Activated CD4-positive, alpha-beta memory T cell treated with anti-CD3 and anti-CD28 coated beads for 36 hours (primary cell): Measurements from ENCODE around the gene OR10A3. TPM values are rescaled to one million over a fixed set of nuclear protein-coding genes. Genes with fewer than 3 reads are reported as not detected.

Experiments used
- CTCF ChIA-PET: fragments of 350-600 bp; sonication (Branson Sonifier 250); formaldehyde crosslinking; loops from one replicate; lab custom pipeline; 2021; ENCODE audit warnings: antibody characterized with exemption, inconsistent platforms; lab: Charles Lee
- POLR2A ChIA-PET: fragments of 350-600 bp; sonication (Branson Sonifier 250); formaldehyde crosslinking; loops from one replicate; lab custom pipeline; 2021; ENCODE audit warnings: antibody characterized with exemption; lab: Charles Lee
- DNase-seq: peaks from one replicate; pipeline ENCODE4 v3.0.0-alpha.2; 2020
- H3K27ac Mint-ChIP-seq: one replicate; pipeline ENCODE4 v1.8.0; 2021; ENCODE audit warnings: mixed read lengths
- H3K27me3 Mint-ChIP-seq: one replicate; pipeline ENCODE4 v1.8.0; 2021; ENCODE audit warnings: mixed read lengths
- H3K36me3 Mint-ChIP-seq: one replicate; pipeline ENCODE4 v1.8.0; 2021; ENCODE audit warnings: mixed read lengths
- H3K4me1 Mint-ChIP-seq: one replicate; pipeline ENCODE4 v1.8.0; 2021; ENCODE audit warnings: low read depth, mixed read lengths
- H3K4me3 Mint-ChIP-seq: one replicate; pipeline ENCODE4 v1.8.0; 2021; ENCODE audit warnings: mild to moderate bottlenecking, mixed read lengths
- H3K9me3 Mint-ChIP-seq: one replicate; pipeline ENCODE4 v1.8.0; 2021; ENCODE audit warnings: mixed read lengths
- intact Hi-C: fragments of 100-400 bp; cut with micrococcal nuclease; formaldehyde crosslinking; loops from one replicate; pipeline ENCODE4 v1.15.1; 2023
- total RNA-seq, 2 experiments: library from RNA; stranded (reverse); gene quantifications; one replicate each; pipeline ENCODE4 v1.2.3, GENCODE V29; 2021

The OR10A3 gene
- total RNA-seq, 2 experiments from 2014 or later, result not detected

GRCh38 chr11:7969756-7970646, 28.5 kb upstream of the OR10A3 start:
- Mint-ChIP-seq H3K4me3 (no peak overlapping the region), H3K36me3 (no peaks in the 10 kb centered on the region), H3K9me3 (no peaks in the 10 kb centered on the region), H3K4me1 (no peaks in the 10 kb centered on the region), H3K27me3 (peaks cover 4% of the 10 kb centered on the region), H3K27ac (no peak overlapping the region)
- CTCF ChIA-PET, result interaction anchor here (1.9 kb wide), 1 partner anchor 36 kb away, joined by 5 read pairs; no protein-coding TSS in a partner anchor
- no peak for DNase-seq
- intact Hi-C loops, result no loop called here
- POLR2A ChIA-PET, result no interaction called here

GRCh38 chr11:7968686-7969085, 27.2 kb upstream of the OR10A3 start:
- ChIA-PET POLR2A (no interaction called here), CTCF (interaction anchor here (0.8 kb wide), 1 partner anchor 18 kb away, joined by 3 read pairs; no protein-coding TSS in a partner anchor)
- no peak for DNase-seq
- Mint-ChIP-seq H3K27ac (no peak overlapping the region), H3K4me3 (no peak overlapping the region), H3K4me1 (no peaks in the 10 kb centered on the region), H3K9me3 (no peaks in the 10 kb centered on the region), H3K27me3 (peaks cover 4% of the 10 kb centered on the region), H3K36me3 (no peaks in the 10 kb centered on the region)
- intact Hi-C loops, result no loop called here

- DNase-seq, result no peak
- Mint-ChIP-seq H3K36me3 (no peaks in the 10 kb centered on the region), H3K9me3 (no peaks in the 10 kb centered on the region), H3K27me3 (peaks cover 4% of the 10 kb centered on the region), H3K4me3 (no peak overlapping the region), H3K4me1 (no peaks in the 10 kb centered on the region), H3K27ac (no peak overlapping the region)
- ChIA-PET POLR2A (no interaction called here), CTCF (interaction anchor here (0.8 kb wide), 1 partner anchor 19 kb away, joined by 3 read pairs; no protein-coding TSS in a partner anchor)
- intact Hi-C loops, result no loop called here
Observed at GRCh38 chr11:7967826-7968225, 26.3 kb upstream of the OR10A3 start.

GRCh38 chr11:7967097-7967496, 25.6 kb upstream of the OR10A3 start:
- intact Hi-C loops, result no loop called here
- Mint-ChIP-seq H3K27me3 (peaks cover 4% of the 10 kb centered on the region), H3K9me3 (no peaks in the 10 kb centered on the region), H3K36me3 (no peaks in the 10 kb centered on the region), H3K4me3 (no peak overlapping the region), H3K27ac (no peak overlapping the region), H3K4me1 (no peaks in the 10 kb centered on the region)
- ChIA-PET POLR2A (no interaction called here), CTCF (no interaction called here)
- no peak for DNase-seq

- Mint-ChIP-seq H3K27me3 (peaks cover 9% of the 10 kb centered on the region), H3K9me3 (no peaks in the 10 kb centered on the region), H3K36me3 (no peaks in the 10 kb centered on the region), H3K4me1 (no peaks in the 10 kb centered on the region), H3K4me3 (no peak within 1 kb of the TSS), H3K27ac (no peak within 1 kb of the TSS)
- intact Hi-C loops, result no loop called here
- CTCF ChIA-PET, result no interaction called here
- POLR2A ChIA-PET, result no interaction called here
- no peak for DNase-seq
Observed at GRCh38 chr11:7965386-7965785, 23.9 kb upstream of the OR10A3 start, which contains the start of gene NLRP10. Gene NLRP10 (minus strand): TSS chr11:7965447. CDS start chr11:7963495, 1,952 bp downstream.

GRCh38 chr11:7964873-7965272, 23.4 kb upstream of the OR10A3 start:
- no peaks in the 10 kb centered on the region for H3K9me3 Mint-ChIP-seq
- intact Hi-C loops, result no loop called here
- H3K27ac Mint-ChIP-seq, result no peak overlapping the region
- no peaks in the 10 kb centered on the region for H3K36me3 Mint-ChIP-seq
- H3K4me1 Mint-ChIP-seq, result no peaks in the 10 kb centered on the region
- ChIA-PET POLR2A (no interaction called here), CTCF (no interaction called here)
- peaks cover 9% of the 10 kb centered on the region for H3K27me3 Mint-ChIP-seq
- H3K4me3 Mint-ChIP-seq, result no peak overlapping the region
- DNase-seq, result no peak

- DNase-seq, result no peak
- Mint-ChIP-seq H3K4me1 (no peaks in the 10 kb centered on the region), H3K36me3 (no peaks in the 10 kb centered on the region), H3K27me3 (peaks cover 9% of the 10 kb centered on the region), H3K9me3 (no peaks in the 10 kb centered on the region), H3K4me3 (no peak overlapping the region), H3K27ac (no peak overlapping the region)
- CTCF ChIA-PET, result no interaction called here
- POLR2A ChIA-PET, result no interaction called here
- intact Hi-C loops, result no loop called here
Observed at GRCh38 chr11:7964261-7964660, 22.8 kb upstream of the OR10A3 start.

GRCh38 chr11:7955191-7955590, 13.7 kb upstream of the OR10A3 start:
- CTCF ChIA-PET, result no interaction called here

GRCh38 chr11:7949934-7950333, 8.4 kb upstream of the OR10A3 start:
- ChIA-PET POLR2A (no interaction called here), CTCF (no interaction called here)
- Mint-ChIP-seq H3K4me3 (no peak overlapping the region), H3K27me3 (peaks cover 16% of the 10 kb centered on the region), H3K9me3 (no peaks in the 10 kb centered on the region), H3K27ac (no peak overlapping the region), H3K4me1 (no peaks in the 10 kb centered on the region), H3K36me3 (no peaks in the 10 kb centered on the region)
- DNase-seq, result no peak
- intact Hi-C loops, result no loop called here

More at GRCh38 chr11:7955191-7955590, 13.7 kb upstream of the OR10A3 start:
- no peaks in the 10 kb centered on the region for H3K4me1 Mint-ChIP-seq
- no peak overlapping the region for H3K27ac Mint-ChIP-seq
- DNase-seq, result no peak
- H3K36me3 Mint-ChIP-seq, result no peaks in the 10 kb centered on the region
- H3K9me3 Mint-ChIP-seq, result no peaks in the 10 kb centered on the region
- no peak overlapping the region for H3K4me3 Mint-ChIP-seq
- intact Hi-C loops, result no loop called here
- POLR2A ChIA-PET, result no interaction called here
- peaks cover 8% of the 10 kb centered on the region for H3K27me3 Mint-ChIP-seq

- ChIA-PET POLR2A (no interaction called here), CTCF (no interaction called here)
- no peak overlapping the region for H3K27ac Mint-ChIP-seq
- peaks cover 13% of the 10 kb centered on the region for H3K27me3 Mint-ChIP-seq
- H3K9me3 Mint-ChIP-seq, result peaks cover 25% of the 10 kb centered on the region
- intact Hi-C loops, result no loop called here
- no peak overlapping the region for H3K4me3 Mint-ChIP-seq
- no peaks in the 10 kb centered on the region for H3K4me1 Mint-ChIP-seq
- H3K36me3 Mint-ChIP-seq, result no peaks in the 10 kb centered on the region
- no peak for DNase-seq
Observed at GRCh38 chr11:7944123-7944522, 2.6 kb upstream of the OR10A3 start.

GRCh38 chr11:7941146-7941545, 362 bp downstream of the OR10A3 start:
- CTCF ChIA-PET, result no interaction called here

GRCh38 chr11:7936615-7937014, 4.9 kb downstream of the OR10A3 start:
- Mint-ChIP-seq H3K36me3 (no peaks in the 10 kb centered on the region), H3K9me3 (no peaks in the 10 kb centered on the region), H3K4me3 (no peak overlapping the region), H3K27me3 (peaks cover 39% of the 10 kb centered on the region), H3K4me1 (no peaks in the 10 kb centered on the region), H3K27ac (no peak overlapping the region)
- DNase-seq, result no peak
- CTCF ChIA-PET, result interaction anchor here (0.7 kb wide), 1 partner anchor 163 kb away, joined by 3 read pairs; no protein-coding TSS in a partner anchor
- POLR2A ChIA-PET, result no interaction called here
- intact Hi-C loops, result no loop called here

More at GRCh38 chr11:7941146-7941545, 362 bp downstream of the OR10A3 start:
- Mint-ChIP-seq H3K27me3 (peaks cover 13% of the 10 kb centered on the region), H3K4me3 (no peak overlapping the region), H3K27ac (no peak overlapping the region), H3K36me3 (no peaks in the 10 kb centered on the region), H3K9me3 (peaks cover 25% of the 10 kb centered on the region), H3K4me1 (no peaks in the 10 kb centered on the region)
- intact Hi-C loops, result no loop called here
- POLR2A ChIA-PET, result no interaction called here
- no peak for DNase-seq
